HG03521 (cell line): ENCODE measurements around the gene GNG7.
"Not testable (repeated sequence)": the region's sequence is repeated elsewhere in the genome, so short reads cannot be mapped to it uniquely, and the experiment has no call there.

ENCODE experiments used
- ATAC-seq: cut with Tn5 transposase; IDR thresholded peaks from one replicate; pipeline ENCODE4 v1.9.1; 2021; ENCODE audit warnings: mild to moderate bottlenecking, moderate library complexity; ENCODE audit not compliant: unreplicated experiment

Gene GNG7

GRCh38 chr19:2543072-2543462 lies 159.4 kb downstream of the GNG7 start:
- not testable (repeated sequence) for ATAC-seq

- no peak for ATAC-seq
Observed at GRCh38 chr19:2542341-2543069, 160.0 kb downstream of the GNG7 start.

GRCh38 chr19:2540646-2541454 lies 161.6 kb downstream of the GNG7 start:
- ATAC-seq, result no peak

- ATAC-seq, result no peak
Observed at GRCh38 chr19:2540251-2540645, 162.2 kb downstream of the GNG7 start.

GRCh38 chr19:2538096-2538757 lies 164.3 kb downstream of the GNG7 start:
- ATAC-seq, result no peak

- not testable (repeated sequence) for ATAC-seq
Observed at GRCh38 chr19:2537584-2537983, 164.9 kb downstream of the GNG7 start.

GRCh38 chr19:2536461-2536860 lies 166.0 kb downstream of the GNG7 start:
- no peak for ATAC-seq

- no peak for ATAC-seq
Observed at GRCh38 chr19:2534423-2535013, 168.0 kb downstream of the GNG7 start.

- no peak for ATAC-seq
Observed at GRCh38 chr19:2533686-2534422, 168.6 kb downstream of the GNG7 start.

GRCh38 chr19:2533072-2533425 lies 169.4 kb downstream of the GNG7 start:
- ATAC-seq, result no peak

- ATAC-seq, result no peak
Observed at GRCh38 chr19:2532252-2533071, 170.0 kb downstream of the GNG7 start.

- not testable (repeated sequence) for ATAC-seq
Observed at GRCh38 chr19:2529942-2530341, 172.6 kb downstream of the GNG7 start.

- ATAC-seq, result no peak
Observed at GRCh38 chr19:2529473-2529918, 173.0 kb downstream of the GNG7 start.

- ATAC-seq, result no peak
Observed at GRCh38 chr19:2528675-2529101, 173.8 kb downstream of the GNG7 start.

- ATAC-seq, result no peak
Observed at GRCh38 chr19:2527686-2528085, 174.8 kb downstream of the GNG7 start.

GRCh38 chr19:2527171-2527570 lies 175.3 kb downstream of the GNG7 start:
- ATAC-seq, result no peak

- ATAC-seq, result no peak
Observed at GRCh38 chr19:2524840-2525723, 177.4 kb downstream of the GNG7 start.

GRCh38 chr19:2524361-2524839 lies 178.1 kb downstream of the GNG7 start:
- ATAC-seq, result no peak
